Measurements from ENCODE around the gene GTPBP1.

The GTPBP1 gene

GRCh38 chr22:38705235-38706100 lies at the start of gene GTPBP1:
Gene GTPBP1 (plus strand): TSS chr22:38705944. CDS start chr22:38705956, 12 bp downstream.
- peak; percentile 100 for DNase-seq (ENCODE audit: low read depth)

- DNase-seq (ENCODE audit: low read depth) = peak; percentile 46
These were observed 49.3 kb upstream of the GTPBP1 start, which contains the start of the genes CBY1 and FAM227A for GRCh38 chr22:38656256-38657044. Gene CBY1 (plus strand): TSS chr22:38656638. CDS start chr22:38668055, 11,417 bp downstream. Gene FAM227A (minus strand): TSS chr22:38656392. CDS start chr22:38650168, 6,224 bp downstream.

- DNase-seq (ENCODE audit: low read depth) = no peak
These were observed 48.5 kb upstream of the GTPBP1 start for GRCh38 chr22:38657045-38657909.

- DNase-seq (ENCODE audit: low read depth) = no peak
These were observed 30.9 kb upstream of the GTPBP1 start for GRCh38 chr22:38674888-38675287.

DNA sequence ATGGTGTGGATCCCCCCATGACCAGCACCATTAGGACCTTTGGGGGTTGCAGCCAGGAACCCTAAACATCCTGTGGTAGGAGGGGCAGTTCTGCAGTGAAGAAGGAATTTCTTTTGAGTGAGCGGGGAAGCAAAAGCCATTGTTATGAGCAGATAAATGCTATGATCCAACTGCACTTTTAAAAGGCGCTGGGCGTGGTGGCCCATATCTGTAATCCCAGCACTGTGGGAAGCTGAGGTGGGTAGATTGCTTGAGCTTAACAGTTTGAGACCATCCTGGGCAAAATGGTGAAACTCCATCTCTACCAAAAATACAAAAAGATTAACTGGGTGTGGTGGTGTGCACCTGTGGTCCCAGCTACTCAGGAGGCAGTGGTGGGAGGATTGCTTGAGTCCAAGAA lies 29.9 kb upstream of the GTPBP1 start:
- no peak for DNase-seq (ENCODE audit: low read depth)

DNA sequence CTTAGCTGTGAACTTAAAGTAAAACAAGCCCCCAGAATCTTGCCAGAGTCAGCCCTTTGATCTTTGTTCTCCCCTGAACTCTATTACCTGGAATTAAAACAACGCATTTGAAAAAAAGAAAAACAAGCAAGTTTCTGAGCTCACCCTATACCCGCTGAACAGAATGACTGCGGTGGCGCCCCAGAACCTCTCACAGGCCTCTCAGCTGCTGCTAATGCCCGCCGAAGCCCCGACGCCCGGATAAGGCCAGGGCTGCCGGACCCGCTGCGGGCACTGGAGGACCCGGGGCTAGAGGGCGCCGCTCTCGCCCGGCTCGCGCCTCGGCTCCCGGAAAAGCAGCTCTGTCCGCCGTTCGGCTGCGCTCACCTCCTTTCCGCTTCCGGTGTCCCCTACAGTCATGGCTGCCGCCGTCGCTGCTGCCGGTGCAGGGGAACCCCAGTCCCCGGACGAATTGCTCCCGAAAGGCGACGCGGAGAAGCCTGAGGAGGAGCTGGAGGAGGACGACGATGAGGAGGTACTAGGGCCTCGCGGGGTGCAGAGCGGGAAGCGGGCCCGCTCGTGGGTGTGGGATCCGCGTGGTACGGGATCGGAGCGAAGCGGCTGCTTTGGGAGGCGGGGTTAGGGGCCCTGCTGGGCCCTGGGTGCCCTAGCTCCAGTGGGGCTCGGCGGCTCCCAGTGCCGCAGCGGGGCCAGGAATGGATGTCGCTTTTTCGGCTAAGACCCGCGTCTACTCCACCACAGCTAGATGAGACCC lies 24.0 kb upstream of the GTPBP1 start, which contains the start of gene TOMM22:
TSS of gene TOMM22 (plus strand) at position 376 of the 754 bp plus-strand sequence. CDS start at position 398, 22 bp downstream.
- DNase-seq (ENCODE audit: low read depth) = peak; percentile 61

GRCh38 chr22:38684895-38685294 lies 20.8 kb upstream of the GTPBP1 start:
- DNase-seq (ENCODE audit: low read depth) = no peak

GRCh38 chr22:38685761-38686160 lies 20.0 kb upstream of the GTPBP1 start:
- DNase-seq (ENCODE audit: low read depth) = no peak

DNA sequence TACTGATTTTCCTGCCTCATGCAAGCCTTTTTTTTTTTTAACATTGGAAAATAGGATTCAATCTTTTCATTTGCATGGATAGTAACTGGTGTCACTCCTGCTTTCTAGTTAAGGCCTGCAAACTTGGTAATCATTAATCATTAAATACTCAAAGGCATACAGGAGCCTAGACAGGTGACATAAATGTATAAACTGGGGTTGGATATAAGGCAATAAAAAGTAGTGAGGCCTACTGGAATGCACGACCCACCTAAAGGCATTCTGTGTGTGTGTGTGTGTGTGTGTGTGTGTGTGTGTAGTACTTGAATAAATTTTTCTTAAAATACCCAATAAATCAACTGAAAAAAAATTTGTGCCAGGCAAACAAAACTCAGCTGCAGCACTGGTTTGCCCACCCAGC lies 16.1 kb upstream of the GTPBP1 start:
- no peak for DNase-seq (ENCODE audit: low read depth)

- no peak for DNase-seq (ENCODE audit: low read depth)
These were observed 11.7 kb upstream of the GTPBP1 start for GRCh38 chr22:38694049-38694448.

DNA sequence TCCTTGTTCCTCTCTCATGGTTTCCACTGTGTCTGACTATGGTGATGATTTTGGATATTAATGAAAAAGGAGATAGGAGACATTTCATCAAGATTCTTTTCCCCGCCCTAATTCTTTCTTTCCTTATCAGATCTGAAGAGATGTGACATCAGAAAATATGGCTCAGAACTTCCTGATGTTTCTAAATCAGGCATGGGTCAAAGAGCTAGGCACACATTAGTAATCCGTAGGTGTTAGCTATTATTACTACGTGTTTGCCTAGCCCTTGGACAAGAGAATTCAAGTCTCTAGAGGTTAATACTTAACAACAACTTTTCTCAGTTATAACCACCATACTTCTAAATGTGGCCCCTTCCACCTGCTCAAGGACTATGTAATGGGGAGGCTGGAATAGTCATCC lies 10.8 kb upstream of the GTPBP1 start:
- no peak for DNase-seq (ENCODE audit: low read depth)

- DNase-seq (ENCODE audit: low read depth) = no peak
These were observed 8.9 kb upstream of the GTPBP1 start for GRCh38 chr22:38696606-38697424.

DNA sequence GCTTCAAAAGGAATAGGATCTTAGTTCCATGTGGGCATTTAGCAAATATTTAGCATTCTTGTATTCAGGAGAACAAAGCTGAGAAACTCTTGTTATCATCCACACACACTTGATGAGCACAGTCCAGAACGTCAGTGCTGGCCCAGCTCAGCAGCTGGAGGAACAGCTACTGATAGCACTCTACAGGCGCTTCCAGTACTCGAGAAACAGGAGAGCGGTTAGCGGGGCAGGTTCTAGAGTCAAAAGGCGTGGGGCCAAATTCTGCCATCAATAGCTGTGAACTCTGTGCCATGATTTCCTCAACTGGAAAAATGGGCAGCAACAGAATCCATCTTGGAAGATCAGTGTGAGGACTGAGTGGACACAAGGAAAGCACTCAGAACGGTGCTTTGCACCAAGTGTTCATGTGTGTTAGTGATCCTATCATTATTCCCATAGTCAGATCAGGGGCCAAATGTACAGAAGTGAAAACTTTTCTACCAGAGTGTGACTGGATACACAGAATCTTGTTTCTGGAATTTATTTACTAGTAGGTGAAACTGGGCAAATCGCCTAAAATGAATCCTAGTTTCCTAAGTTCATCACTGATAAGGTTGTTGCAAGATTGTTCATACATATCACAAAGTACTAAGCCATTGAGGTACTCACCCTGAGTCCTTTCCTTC lies 8.2 kb upstream of the GTPBP1 start:
- no peak for DNase-seq (ENCODE audit: low read depth)

- no peak for DNase-seq (ENCODE audit: low read depth)
These were observed 7.2 kb upstream of the GTPBP1 start for GRCh38 chr22:38698407-38699094.

DNA sequence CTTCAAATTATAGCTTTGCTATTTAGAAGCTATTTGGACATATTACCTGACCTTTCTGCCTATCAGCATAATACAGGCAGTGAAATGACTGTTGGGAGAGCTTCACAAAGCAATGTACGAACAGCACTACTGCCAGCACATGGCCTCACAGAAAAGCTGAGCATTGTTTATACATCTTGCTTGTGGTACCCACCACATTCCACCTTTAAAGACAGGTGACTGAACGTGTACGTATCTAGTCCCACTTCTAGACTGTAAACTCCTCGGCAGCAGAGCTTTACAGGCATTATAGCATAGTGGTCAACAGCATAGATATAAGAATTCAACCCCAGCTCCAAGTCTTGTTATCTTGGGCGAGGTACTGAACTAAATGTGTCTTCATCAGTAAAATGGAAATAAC lies 6.6 kb upstream of the GTPBP1 start:
- DNase-seq (ENCODE audit: low read depth) = no peak

GRCh38 chr22:38699784-38700183 lies 6.0 kb upstream of the GTPBP1 start:
- DNase-seq (ENCODE audit: low read depth) = no peak

GRCh38 chr22:38700270-38700788 lies 5.4 kb upstream of the GTPBP1 start:
- no peak for DNase-seq (ENCODE audit: low read depth)

DNA sequence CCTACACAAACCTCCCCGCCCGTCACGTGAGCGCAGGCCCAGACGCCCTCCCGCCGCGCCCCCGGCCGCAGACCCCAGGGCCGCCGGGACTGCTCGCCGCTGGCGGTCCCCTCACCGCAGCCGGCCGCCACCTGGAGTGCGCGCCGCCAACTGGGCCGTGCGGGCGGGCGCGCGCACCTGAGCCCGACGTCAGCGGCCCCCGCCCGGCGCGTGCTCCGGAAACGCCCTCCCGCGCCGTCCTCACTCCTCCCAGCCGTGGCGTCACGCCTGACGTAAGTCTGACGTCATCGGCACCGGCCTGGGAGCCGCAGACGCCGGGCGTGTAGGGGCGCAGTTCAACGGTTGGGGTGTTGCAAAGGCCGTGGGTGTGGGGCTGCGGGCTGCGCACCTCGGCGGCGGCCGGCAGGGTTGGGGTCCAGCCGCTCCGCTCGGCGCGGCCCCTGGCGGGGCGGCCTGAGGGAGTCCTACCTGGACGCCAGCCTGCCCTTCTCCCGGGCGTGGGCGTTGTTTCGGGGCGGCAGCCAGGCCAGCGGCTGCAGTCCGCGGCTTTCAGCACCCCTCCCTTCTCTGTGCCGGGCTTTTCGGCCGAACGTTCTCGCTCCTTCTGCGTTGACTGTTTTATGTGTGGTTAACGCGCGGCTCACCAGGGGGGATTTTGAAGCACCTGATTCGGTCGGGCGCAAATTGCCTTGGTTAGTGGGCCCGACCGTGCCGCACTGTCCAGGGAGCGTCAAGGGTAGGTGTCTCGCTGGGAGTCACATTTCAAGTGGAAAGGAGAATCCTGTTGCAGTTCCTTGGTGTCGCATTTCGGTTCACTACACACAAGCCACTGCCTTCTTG lies 4.7 kb upstream of the GTPBP1 start, which contains the start of gene JOSD1:
TSS of gene JOSD1 (minus strand) at position 155 of the 840 bp plus-strand sequence. CDS start 956 bp downstream, outside the sequence.
- peak; percentile 92 for DNase-seq (ENCODE audit: low read depth)
